Measurements from ENCODE around the gene SERPINA4. TPM values are rescaled to one million over a fixed set of nuclear protein-coding genes. Genes with fewer than 3 reads are reported as not detected.

The SERPINA4 gene
- polyA plus RNA-seq, 1 donor from 2014 or later, result not detected

DNA sequence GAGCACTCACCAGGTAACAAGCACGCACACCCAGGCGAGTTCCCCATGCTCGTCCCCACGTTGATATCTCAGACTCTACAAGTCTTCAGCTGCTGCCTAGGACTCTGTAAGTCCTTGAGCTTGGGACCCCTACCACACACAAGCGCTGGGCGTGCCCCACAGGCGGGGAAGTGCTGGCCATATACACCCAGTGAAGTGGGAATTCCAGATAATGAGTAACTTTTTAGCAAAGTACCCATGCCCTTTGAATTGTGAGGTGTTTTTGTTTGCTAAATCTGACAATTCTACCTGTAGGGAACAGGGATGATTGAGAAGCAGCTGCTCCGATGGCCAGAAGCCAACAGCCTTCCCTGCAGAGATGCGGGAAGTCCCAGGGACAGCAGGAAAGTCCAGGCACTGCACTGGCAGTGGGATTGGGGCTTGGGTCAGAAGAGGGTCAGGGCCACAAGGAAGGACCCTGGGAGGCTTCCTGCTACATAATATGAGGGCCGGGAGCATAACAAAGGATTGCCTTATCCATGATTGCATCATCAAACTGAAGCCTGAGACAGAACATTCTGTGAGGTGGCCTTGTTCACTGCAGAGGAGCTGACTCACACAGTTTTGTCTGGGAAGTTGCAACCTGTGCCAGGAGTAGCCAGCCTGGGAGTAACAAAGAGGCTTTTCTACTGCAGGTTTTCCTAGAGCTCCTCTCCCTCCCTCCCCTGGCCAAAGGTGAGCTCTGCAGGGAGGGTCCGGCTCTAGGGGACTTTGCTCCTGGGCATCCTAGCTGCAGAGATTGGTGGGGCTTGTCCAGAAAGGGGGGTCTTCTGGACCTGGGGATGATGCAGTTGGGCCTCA is 37.8 kb downstream of the SERPINA4 start:
- no peaks in the 10 kb centered on the region for H3K9me2 ChIP-seq (ENCODE audit: insufficient read depth, low read length)
- no peaks in the 10 kb centered on the region for H3F3A ChIP-seq (ENCODE audit: insufficient read depth, low read length, poor library complexity, severe bottlenecking)
- no peak overlapping the region for H3K4me2 ChIP-seq (ENCODE audit: low read length)
- no peaks in the 10 kb centered on the region for H3K79me2 ChIP-seq (replicated peaks; ENCODE audit: insufficient read depth, low read length)
- H3K9me3 ChIP-seq (ENCODE audit: low read length), result no peaks in the 10 kb centered on the region
- H3K4me3 ChIP-seq (ENCODE audit: low read length), result no peak overlapping the region
- H4K20me1 ChIP-seq (ENCODE audit: insufficient read depth), result no peaks in the 10 kb centered on the region
- no peak overlapping the region for H2AFZ ChIP-seq (ENCODE audit: low read depth, low read length)
- no peak overlapping the region for H3K27ac ChIP-seq (ENCODE audit: low read length)
- no peaks in the 10 kb centered on the region for H3K36me3 ChIP-seq (ENCODE audit: insufficient read depth, low read length)
- H3K9ac ChIP-seq (ENCODE audit: low read length), result no peak overlapping the region
- TF ChIP-seq MXI1 (conservative IDR thresholded peaks at IDR 0.05; ENCODE audit: poor library complexity, severe bottlenecking) (no peak), RAD21 (conservative IDR thresholded peaks at IDR 0.05) (no peak), TAF1 (IDR thresholded peaks at IDR 0.05; ENCODE audit: low read depth) (no peak), EP300 (conservative IDR thresholded peaks at IDR 0.05; ENCODE audit: poor library complexity, severe bottlenecking) (no peak), POLR2AphosphoS5 (IDR thresholded peaks at IDR 0.05) (no peak), EZH2 (IDR thresholded peaks at IDR 0.05; ENCODE audit: borderline replicate concordance, insufficient read depth, low read length, poor library complexity, severe bottlenecking) (no peak), SMC3 (conservative IDR thresholded peaks at IDR 0.05; ENCODE audit: poor library complexity) (no peak)
- TF ChIP-seq, protein P1, sequence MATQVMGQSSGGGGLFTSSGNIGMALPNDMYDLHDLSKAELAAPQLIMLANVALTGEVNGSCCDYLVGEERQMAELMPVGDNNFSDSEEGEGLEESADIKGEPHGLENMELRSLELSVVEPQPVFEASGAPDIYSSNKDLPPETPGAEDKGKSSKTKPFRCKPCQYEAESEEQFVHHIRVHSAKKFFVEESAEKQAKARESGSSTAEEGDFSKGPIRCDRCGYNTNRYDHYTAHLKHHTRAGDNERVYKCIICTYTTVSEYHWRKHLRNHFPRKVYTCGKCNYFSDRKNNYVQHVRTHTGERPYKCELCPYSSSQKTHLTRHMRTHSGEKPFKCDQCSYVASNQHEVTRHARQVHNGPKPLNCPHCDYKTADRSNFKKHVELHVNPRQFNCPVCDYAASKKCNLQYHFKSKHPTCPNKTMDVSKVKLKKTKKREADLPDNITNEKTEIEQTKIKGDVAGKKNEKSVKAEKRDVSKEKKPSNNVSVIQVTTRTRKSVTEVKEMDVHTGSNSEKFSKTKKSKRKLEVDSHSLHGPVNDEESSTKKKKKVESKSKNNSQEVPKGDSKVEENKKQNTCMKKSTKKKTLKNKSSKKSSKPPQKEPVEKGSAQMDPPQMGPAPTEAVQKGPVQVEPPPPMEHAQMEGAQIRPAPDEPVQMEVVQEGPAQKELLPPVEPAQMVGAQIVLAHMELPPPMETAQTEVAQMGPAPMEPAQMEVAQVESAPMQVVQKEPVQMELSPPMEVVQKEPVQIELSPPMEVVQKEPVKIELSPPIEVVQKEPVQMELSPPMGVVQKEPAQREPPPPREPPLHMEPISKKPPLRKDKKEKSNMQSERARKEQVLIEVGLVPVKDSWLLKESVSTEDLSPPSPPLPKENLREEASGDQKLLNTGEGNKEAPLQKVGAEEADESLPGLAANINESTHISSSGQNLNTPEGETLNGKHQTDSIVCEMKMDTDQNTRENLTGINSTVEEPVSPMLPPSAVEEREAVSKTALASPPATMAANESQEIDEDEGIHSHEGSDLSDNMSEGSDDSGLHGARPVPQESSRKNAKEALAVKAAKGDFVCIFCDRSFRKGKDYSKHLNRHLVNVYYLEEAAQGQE (IDR thresholded peaks at IDR 0.05; ENCODE audit: borderline replicate concordance), result no peak
- H3K27me3 ChIP-seq (ENCODE audit: insufficient read depth, low read depth, low read length), result no peaks in the 10 kb centered on the region

DNA sequence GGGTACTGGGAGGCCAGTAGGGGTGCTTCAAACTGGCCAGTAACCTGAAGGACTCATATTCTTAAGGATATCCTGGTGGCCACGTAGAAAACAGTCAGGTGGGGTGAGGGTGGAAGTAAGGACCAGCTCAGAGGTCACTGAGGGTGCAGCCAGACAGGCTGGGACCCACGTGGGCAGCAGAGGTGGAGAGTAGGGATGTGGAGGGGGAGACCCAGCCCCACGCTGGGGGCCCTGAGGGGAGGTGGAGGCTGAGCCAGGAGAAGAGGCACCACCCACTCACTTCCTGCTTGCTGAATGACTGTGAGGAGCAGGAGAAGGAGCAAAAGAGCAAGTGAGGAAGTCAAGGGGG is 38.4 kb downstream of the SERPINA4 start:
- Histone ChIP-seq H3K79me2 (replicated peaks; ENCODE audit: insufficient read depth, low read length) (no peaks in the 10 kb centered on the region), H3K36me3 (ENCODE audit: insufficient read depth, low read length) (no peaks in the 10 kb centered on the region), H3K9ac (ENCODE audit: low read length) (no peak overlapping the region), H3K9me2 (ENCODE audit: insufficient read depth, low read length) (no peaks in the 10 kb centered on the region), H4K20me1 (ENCODE audit: insufficient read depth) (no peaks in the 10 kb centered on the region), H3K4me3 (ENCODE audit: low read length) (no peak overlapping the region), H3K9me3 (ENCODE audit: low read length) (no peaks in the 10 kb centered on the region), H3K27ac (ENCODE audit: low read length) (no peak overlapping the region), H3K4me2 (ENCODE audit: low read length) (no peak overlapping the region), H3K27me3 (ENCODE audit: insufficient read depth, low read depth, low read length) (no peaks in the 10 kb centered on the region), H2AFZ (ENCODE audit: low read depth, low read length) (no peak overlapping the region), H3F3A (ENCODE audit: insufficient read depth, low read length, poor library complexity, severe bottlenecking) (no peaks in the 10 kb centered on the region)
- TF ChIP-seq TAF1 (IDR thresholded peaks at IDR 0.05; ENCODE audit: low read depth) (no peak), EP300 (conservative IDR thresholded peaks at IDR 0.05; ENCODE audit: poor library complexity, severe bottlenecking) (no peak), RAD21 (conservative IDR thresholded peaks at IDR 0.05) (no peak), SMC3 (conservative IDR thresholded peaks at IDR 0.05; ENCODE audit: poor library complexity) (no peak)

DNA sequence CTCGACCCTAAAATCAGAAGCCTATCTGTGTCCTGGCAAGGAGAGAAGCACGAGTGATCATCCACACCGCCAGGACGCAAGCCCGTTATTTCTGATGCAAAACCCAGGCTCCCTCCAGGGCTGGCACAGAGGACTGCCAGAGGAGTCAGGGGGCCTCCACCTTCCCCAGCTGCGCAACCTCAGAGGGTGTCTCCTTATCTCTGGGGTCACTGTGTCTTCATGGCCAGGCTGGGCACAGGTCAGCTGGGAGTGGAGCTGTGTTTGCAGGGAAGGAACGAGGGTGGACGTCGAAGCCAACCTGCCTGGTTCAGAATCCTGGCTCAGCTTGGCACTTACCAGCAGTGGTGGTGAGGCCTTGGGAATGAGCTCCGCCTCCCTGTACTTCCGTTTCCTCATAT is 38.9 kb downstream of the SERPINA4 start:
- no peak overlapping the region for H3K4me3 ChIP-seq (ENCODE audit: low read length)
- H3K27me3 ChIP-seq (ENCODE audit: insufficient read depth, low read depth, low read length), result no peaks in the 10 kb centered on the region
- no peaks in the 10 kb centered on the region for H3K79me2 ChIP-seq (replicated peaks; ENCODE audit: insufficient read depth, low read length)
- no peaks in the 10 kb centered on the region for H4K20me1 ChIP-seq (ENCODE audit: insufficient read depth)
- no peak overlapping the region for H3K9ac ChIP-seq (ENCODE audit: low read length)
- H3K27ac ChIP-seq (ENCODE audit: low read length), result no peak overlapping the region
- H3K9me3 ChIP-seq (ENCODE audit: low read length), result no peaks in the 10 kb centered on the region
- TF ChIP-seq, protein P2, sequence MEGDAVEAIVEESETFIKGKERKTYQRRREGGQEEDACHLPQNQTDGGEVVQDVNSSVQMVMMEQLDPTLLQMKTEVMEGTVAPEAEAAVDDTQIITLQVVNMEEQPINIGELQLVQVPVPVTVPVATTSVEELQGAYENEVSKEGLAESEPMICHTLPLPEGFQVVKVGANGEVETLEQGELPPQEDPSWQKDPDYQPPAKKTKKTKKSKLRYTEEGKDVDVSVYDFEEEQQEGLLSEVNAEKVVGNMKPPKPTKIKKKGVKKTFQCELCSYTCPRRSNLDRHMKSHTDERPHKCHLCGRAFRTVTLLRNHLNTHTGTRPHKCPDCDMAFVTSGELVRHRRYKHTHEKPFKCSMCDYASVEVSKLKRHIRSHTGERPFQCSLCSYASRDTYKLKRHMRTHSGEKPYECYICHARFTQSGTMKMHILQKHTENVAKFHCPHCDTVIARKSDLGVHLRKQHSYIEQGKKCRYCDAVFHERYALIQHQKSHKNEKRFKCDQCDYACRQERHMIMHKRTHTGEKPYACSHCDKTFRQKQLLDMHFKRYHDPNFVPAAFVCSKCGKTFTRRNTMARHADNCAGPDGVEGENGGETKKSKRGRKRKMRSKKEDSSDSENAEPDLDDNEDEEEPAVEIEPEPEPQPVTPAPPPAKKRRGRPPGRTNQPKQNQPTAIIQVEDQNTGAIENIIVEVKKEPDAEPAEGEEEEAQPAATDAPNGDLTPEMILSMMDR (IDR thresholded peaks at IDR 0.05; ENCODE audit: poor library complexity, severe bottlenecking), result no peak
- TF ChIP-seq EP300 (conservative IDR thresholded peaks at IDR 0.05; ENCODE audit: poor library complexity, severe bottlenecking) (no peak), TAF1 (IDR thresholded peaks at IDR 0.05; ENCODE audit: low read depth) (no peak)
- no peak overlapping the region for H3K4me2 ChIP-seq (ENCODE audit: low read length)
- H3K36me3 ChIP-seq (ENCODE audit: insufficient read depth, low read length), result no peaks in the 10 kb centered on the region
- no peaks in the 10 kb centered on the region for H3K9me2 ChIP-seq (ENCODE audit: insufficient read depth, low read length)
- H2AFZ ChIP-seq (ENCODE audit: low read depth, low read length), result no peak overlapping the region
- no peaks in the 10 kb centered on the region for H3F3A ChIP-seq (ENCODE audit: insufficient read depth, low read length, poor library complexity, severe bottlenecking)
